GM12891 (cell line): ENCODE data around the gene GOLGA2. TPM values are rescaled to one million over a fixed set of nuclear protein-coding genes. Genes with fewer than 3 reads are reported as not detected.

Source experiments
- DNase-seq: peaks from one replicate; pipeline ENCODE4 v3.0.0; 2011; ENCODE audit warnings: low spot score; ENCODE audit not compliant: insufficient read length
- FAIRE-seq: peaks from 2 replicates; lab custom pipeline; 2011; peaks lifted over from hg19 to GRCh38; lab: Jason Lieb, UNC
- PAX5 ChIP-seq: IDR thresholded peaks from 2 replicates; pipeline ENCODE4 v1.6.1; 2011; ENCODE audit warnings: low read length, moderate library complexity, mild to moderate bottlenecking; ENCODE audit not compliant: insufficient read depth, severe bottlenecking
- POLR2A ChIP-seq: IDR thresholded peaks from 2 replicates; pipeline ENCODE4 v1.6.1; 2011; ENCODE audit warnings: low read depth, low read length, control low read depth
- POLR2AphosphoS5 ChIP-seq: IDR thresholded peaks from 2 replicates; pipeline ENCODE4 v1.6.1; 2011; ENCODE audit warnings: low read depth, low read length, control low read depth
- POU2F2 ChIP-seq: IDR thresholded peaks from 2 replicates; pipeline ENCODE4 v1.6.1; 2011; ENCODE audit warnings: low read depth, mild to moderate bottlenecking, control low read depth, low read length, moderate library complexity
- SPI1 ChIP-seq: IDR thresholded peaks from 2 replicates; pipeline ENCODE4 v1.6.1; 2011; ENCODE audit warnings: low read depth, low read length, control low read depth
- TAF1 ChIP-seq: IDR thresholded peaks from 2 replicates; pipeline ENCODE4 v1.6.1; 2011; ENCODE audit warnings: low read depth, low read length, control low read depth
- polyA plus RNA-seq: library from polyadenylated mRNA; unstranded; fragments of >200 nt; gene quantifications from one replicate; pipeline ENCODE4 v1.2.1, GENCODE V29; 2012; ENCODE audit warnings: low read depth, missing spikeins, inconsistent platforms; ENCODE audit not compliant: missing spikeins

Gene GOLGA2
- 23.1 TPM for polyA plus RNA-seq

- FAIRE-seq, result no peak
Measured at GRCh38 chr9:128275198-128276007, at the start of gene GOLGA2. GOLGA2 (minus strand) TSS chr9:128276007; CDS start chr9:128275976, 31 bp downstream.

GRCh38 chr9:128324401-128324800 lies 48.6 kb upstream of the GOLGA2 start:
- TF ChIP-seq POLR2A (no peak), POU2F2 (no peak), TAF1 (no peak), PAX5 (no peak), SPI1 (no peak), POLR2AphosphoS5 (no peak)
- no peak for FAIRE-seq
- no peak for DNase-seq

More at GRCh38 chr9:128275198-128276007, at the start of gene GOLGA2:
- no peak for TF ChIP-seq TAF1
- TF ChIP-seq SPI1, result no peak
- TF ChIP-seq POLR2AphosphoS5, result no peak
- TF ChIP-seq PAX5, result no peak
- no peak; the same call in none of the 2 replicates for TF ChIP-seq POLR2A
- peak; percentile 84 for DNase-seq

- no peak for DNase-seq
- TF ChIP-seq PAX5, result no peak
- TF ChIP-seq POU2F2, result no peak
- no peak for TF ChIP-seq SPI1
- TF ChIP-seq POLR2A, result no peak
- no peak for TF ChIP-seq TAF1
- no peak for TF ChIP-seq POLR2AphosphoS5
Measured at GRCh38 chr9:128323791-128324190, 48.0 kb upstream of the GOLGA2 start.

GRCh38 chr9:128323212-128323730 lies 47.5 kb upstream of the GOLGA2 start:
- FAIRE-seq, result no peak
- TF ChIP-seq POU2F2 (0 out of 2 replicates have a peak, but pooled peaks have one; percentile 2), TAF1 (no peak), PAX5 (no peak)

More at GRCh38 chr9:128323791-128324190, 48.0 kb upstream of the GOLGA2 start:
- no peak for FAIRE-seq

GRCh38 chr9:128322404-128323211 lies 46.8 kb upstream of the GOLGA2 start, which contains the start of the genes COQ4 and TRUB2:
COQ4 (plus strand) TSS chr9:128322839; CDS start chr9:128322859, 20 bp downstream.
TRUB2 (minus strand) TSS chr9:128322447; CDS start chr9:128322408, 39 bp downstream.
- FAIRE-seq (peak; percentile 89), DNase-seq (peak; percentile 91)
- TF ChIP-seq POU2F2 (peak; percentile 84; the same call in 1 of the 2 replicates), POLR2A (peak; percentile 90), SPI1 (no peak), PAX5 (no peak), POLR2AphosphoS5 (peak; percentile 51; the same call in 1 of the 2 replicates), TAF1 (peak; percentile 86)

More at GRCh38 chr9:128323212-128323730, 47.5 kb upstream of the GOLGA2 start:
- no peak for DNase-seq

- DNase-seq (no peak), FAIRE-seq (no peak)
- TF ChIP-seq POLR2A (no peak), POLR2AphosphoS5 (no peak)
Measured at GRCh38 chr9:128321879-128322403, 46.1 kb upstream of the GOLGA2 start.

- no peak for DNase-seq
- TF ChIP-seq SPI1, result no peak
- no peak for TF ChIP-seq POLR2AphosphoS5
- FAIRE-seq, result no peak
Measured at GRCh38 chr9:128321343-128321742, 45.5 kb upstream of the GOLGA2 start.

- no peak for TF ChIP-seq POLR2A
- TF ChIP-seq POU2F2, result no peak
- no peak for TF ChIP-seq POLR2AphosphoS5
- TF ChIP-seq PAX5, result no peak
- TF ChIP-seq SPI1, result no peak
- DNase-seq (no peak), FAIRE-seq (no peak)
Measured at GRCh38 chr9:128317629-128318028, 41.8 kb upstream of the GOLGA2 start.

- no peak for TF ChIP-seq POU2F2
- TF ChIP-seq POLR2A, result no peak
- no peak for TF ChIP-seq TAF1
- TF ChIP-seq SPI1, result no peak
- TF ChIP-seq PAX5, result no peak
- no peak for TF ChIP-seq POLR2AphosphoS5
- DNase-seq (no peak), FAIRE-seq (no peak)
Measured at GRCh38 chr9:128316421-128316820, 40.6 kb upstream of the GOLGA2 start.
